ENCODE measurements around the gene ADI1.

DNA sequence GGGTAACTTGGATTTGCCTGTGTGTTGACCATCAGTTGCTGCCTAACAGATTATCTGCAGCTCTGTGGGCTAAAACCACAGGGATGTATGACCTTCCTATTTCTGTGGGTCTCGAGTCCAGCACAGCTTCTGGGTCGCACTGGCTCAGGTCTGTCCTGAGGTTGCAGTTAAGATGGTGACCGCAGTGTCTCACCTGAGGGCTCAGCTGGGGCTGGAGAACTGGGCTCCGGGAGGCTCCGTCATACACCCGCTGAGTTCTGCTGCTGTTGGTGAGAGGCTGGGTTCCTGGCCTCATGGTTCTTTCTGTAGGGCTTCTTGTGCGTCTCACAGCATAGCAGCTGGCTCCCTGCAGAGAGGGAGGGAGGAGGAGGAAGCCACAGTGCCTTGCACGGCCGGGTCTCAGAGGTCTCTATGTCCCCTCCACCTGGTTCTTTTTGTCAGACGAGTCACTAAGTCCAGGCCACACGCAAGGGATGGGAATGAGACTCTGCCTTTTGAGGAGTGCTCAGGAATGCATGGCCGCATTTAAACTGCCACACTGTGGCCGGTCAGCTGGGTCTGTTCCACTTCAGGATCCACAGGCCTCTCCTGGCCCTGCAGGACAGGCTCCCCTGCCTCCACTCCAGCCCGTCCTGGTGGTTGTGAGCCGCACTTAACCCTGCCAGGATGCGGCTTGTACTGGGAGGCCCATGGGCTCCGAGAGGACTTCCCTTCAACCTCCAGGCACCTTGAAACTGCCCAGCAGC, 67.2 kb downstream of the ADI1 start:
- TF ChIP-seq, protein P1, sequence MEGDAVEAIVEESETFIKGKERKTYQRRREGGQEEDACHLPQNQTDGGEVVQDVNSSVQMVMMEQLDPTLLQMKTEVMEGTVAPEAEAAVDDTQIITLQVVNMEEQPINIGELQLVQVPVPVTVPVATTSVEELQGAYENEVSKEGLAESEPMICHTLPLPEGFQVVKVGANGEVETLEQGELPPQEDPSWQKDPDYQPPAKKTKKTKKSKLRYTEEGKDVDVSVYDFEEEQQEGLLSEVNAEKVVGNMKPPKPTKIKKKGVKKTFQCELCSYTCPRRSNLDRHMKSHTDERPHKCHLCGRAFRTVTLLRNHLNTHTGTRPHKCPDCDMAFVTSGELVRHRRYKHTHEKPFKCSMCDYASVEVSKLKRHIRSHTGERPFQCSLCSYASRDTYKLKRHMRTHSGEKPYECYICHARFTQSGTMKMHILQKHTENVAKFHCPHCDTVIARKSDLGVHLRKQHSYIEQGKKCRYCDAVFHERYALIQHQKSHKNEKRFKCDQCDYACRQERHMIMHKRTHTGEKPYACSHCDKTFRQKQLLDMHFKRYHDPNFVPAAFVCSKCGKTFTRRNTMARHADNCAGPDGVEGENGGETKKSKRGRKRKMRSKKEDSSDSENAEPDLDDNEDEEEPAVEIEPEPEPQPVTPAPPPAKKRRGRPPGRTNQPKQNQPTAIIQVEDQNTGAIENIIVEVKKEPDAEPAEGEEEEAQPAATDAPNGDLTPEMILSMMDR (IDR thresholded peaks at IDR 0.05 in 4 of 5, conservative IDR thresholded peaks at IDR 0.05 in 1 of 5): no peak
- no peak for TF ChIP-seq POLR2A (IDR thresholded peaks at IDR 0.05)
